Spleen (tissue), 11 donors: Measurements from ENCODE around the gene DCN. TPM values are rescaled to one million over a fixed set of nuclear protein-coding genes. Genes with fewer than 3 reads are reported as not detected.

Experiments used
- DNase-seq: peaks from one replicate; pipeline ENCODE4 v3.0.0-alpha.2; 2020
- H3K27ac ChIP-seq, 8 donors: fragments of 200-600 bp; sonication (generic) in 7 of 8; 1 replicate in 4 of 8; 2 replicates in 4 of 8; pipeline versions ENCODE4 v1.5.0 to v1.8.0; 2016 to 2021; ENCODE audit warnings: inconsistent platforms in 4 of 8, mild to moderate bottlenecking in 4 of 8, moderate library complexity in 1 of 8
- H3K27me3 ChIP-seq, 7 donors: fragments of 200-600 bp; sonication (generic) in 6 of 7; replicated peaks in 1 of 7; 1 replicate in 4 of 7; 2 replicates in 3 of 7; pipeline versions ENCODE4 v1.5.0 to v1.8.0; 2016 to 2021; ENCODE audit warnings: inconsistent platforms in 3 of 7, mild to moderate bottlenecking in 1 of 7
- H3K36me3 ChIP-seq, 6 donors: fragments of 200-600 bp; sonication (generic) in 5 of 6; 1 replicate in 4 of 6; 2 replicates in 2 of 6; pipeline versions ENCODE4 v1.5.0 to v1.8.0; 2016 to 2021; ENCODE audit warnings: inconsistent platforms in 2 of 6
- H3K4me1 ChIP-seq, 6 donors: fragments of 200-600 bp; sonication (generic) in 5 of 6; 1 replicate in 3 of 6; 2 replicates in 3 of 6; pipeline versions ENCODE4 v1.5.0 to v1.8.0; 2016 to 2021; ENCODE audit warnings: inconsistent platforms in 3 of 6
- H3K4me3 ChIP-seq, 8 donors: fragments of 200-600 bp; sonication (generic) in 7 of 8; 1 replicate in 4 of 8; 2 replicates in 4 of 8; pipeline versions ENCODE4 v1.5.0 to v1.8.0; 2016 to 2021; ENCODE audit warnings: inconsistent platforms in 4 of 8, mild to moderate bottlenecking in 4 of 8, moderate library complexity in 2 of 8
- H3K9me3 ChIP-seq, 8 donors: fragments of 200-600 bp; sonication (generic) in 7 of 8; 1 replicate in 4 of 8; 2 replicates in 4 of 8; pipeline versions ENCODE4 v1.5.0 to v1.8.0; 2016 to 2021; ENCODE audit warnings: inconsistent platforms in 4 of 8
- POLR2A ChIP-seq, 3 donors: fragments of 450-650 bp; IDR thresholded peaks; one replicate each; pipeline ENCODE4 v1.5.1; 2017; ENCODE audit warnings: antibody characterized with exemption in 3 of 3, mild to moderate bottlenecking in 1 of 3
- POLR2AphosphoS5 ChIP-seq, 3 donors: sonication (generic); formaldehyde crosslinking; IDR thresholded peaks; one replicate each; pipeline ENCODE4 v1.5.1; 2017; ENCODE audit warnings: antibody characterized with exemption in 3 of 3
- WGBS, 5 donors: extraction: QIAGEN DNeasy Blood & Tissue Kit in 3 of 5; methylation state at CpG; one replicate each; pipeline versions ENCODE4 v1.1.5 to v1.1.7; 2013 to 2018; 5-methylcytosine and 5-hydroxymethylcytosine counted together
- intact Hi-C: fragments of 100-400 bp; cut with DNase I; formaldehyde crosslinking; loops from one replicate; pipeline ENCODE4 v1.15.0; 2023; ENCODE audit warnings: low total_unique reads
- polyA plus RNA-seq, 3 donors: library from polyadenylated mRNA; stranded (reverse); fragments of 200-250 nt; gene quantifications; one replicate each; pipeline ENCODE4 v1.2.1, GENCODE V29; 2013
- total RNA-seq, 7 donors: library from RNA; depleted of rRNA in 3 of 7; stranded (reverse); fragments of >200 nt in 3 of 7; fragmentation: NEBNext Ultra II Directional in 4 of 7; extraction: Animal tissue kit (Norgen Biotek cat#: 25700) in 4 of 7; gene quantifications; one replicate each; pipeline versions ENCODE4 v1.1.0 to v1.2.1, GENCODE V29; 2016 to 2021
- TF ChIP-seq, protein P1 (sequence below), 11 experiments: fragments of 200-600 bp in 7 of 11; fragments of 450-650 bp in 4 of 11; sonication (generic) in 4 of 11; IDR thresholded peaks in 8 of 11; conservative IDR thresholded peaks in 3 of 11; 1 replicate in 7 of 11; 2 replicates in 4 of 11; pipeline versions ENCODE4 v1.4.0 to v1.8.0; 2016 to 2021; ENCODE audit warnings: antibody characterized with exemption in 11 of 11, inconsistent platforms in 4 of 11, mild to moderate bottlenecking in 1 of 11
- donor health status: healthy with polysubstance abuse.
- donor health status: DM: no; HTN: no; CAD: no; lungs with moderate emphysema.
- donor health status: DM: no; HTN: no; CAD: no.
- donor health status: Bipolar disorder and iron deficiency.
- donor health status: healthy.
- donor health status: DM: no; HTN: no; CAD: no.
- donor health status: DM: yes; HTN: yes; CAD: no.

The DCN gene
- total and polyA plus RNA-seq, 10 donors = 1.6 to 60.1 (median 7.7) TPM

- intact Hi-C loops = no loop called here
- TF ChIP-seq POLR2AphosphoS5 (IDR thresholded peaks at IDR 0.05) = no peak
- TF ChIP-seq, protein P1, sequence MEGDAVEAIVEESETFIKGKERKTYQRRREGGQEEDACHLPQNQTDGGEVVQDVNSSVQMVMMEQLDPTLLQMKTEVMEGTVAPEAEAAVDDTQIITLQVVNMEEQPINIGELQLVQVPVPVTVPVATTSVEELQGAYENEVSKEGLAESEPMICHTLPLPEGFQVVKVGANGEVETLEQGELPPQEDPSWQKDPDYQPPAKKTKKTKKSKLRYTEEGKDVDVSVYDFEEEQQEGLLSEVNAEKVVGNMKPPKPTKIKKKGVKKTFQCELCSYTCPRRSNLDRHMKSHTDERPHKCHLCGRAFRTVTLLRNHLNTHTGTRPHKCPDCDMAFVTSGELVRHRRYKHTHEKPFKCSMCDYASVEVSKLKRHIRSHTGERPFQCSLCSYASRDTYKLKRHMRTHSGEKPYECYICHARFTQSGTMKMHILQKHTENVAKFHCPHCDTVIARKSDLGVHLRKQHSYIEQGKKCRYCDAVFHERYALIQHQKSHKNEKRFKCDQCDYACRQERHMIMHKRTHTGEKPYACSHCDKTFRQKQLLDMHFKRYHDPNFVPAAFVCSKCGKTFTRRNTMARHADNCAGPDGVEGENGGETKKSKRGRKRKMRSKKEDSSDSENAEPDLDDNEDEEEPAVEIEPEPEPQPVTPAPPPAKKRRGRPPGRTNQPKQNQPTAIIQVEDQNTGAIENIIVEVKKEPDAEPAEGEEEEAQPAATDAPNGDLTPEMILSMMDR (IDR thresholded peaks at IDR 0.05 in 8 of 11, conservative IDR thresholded peaks at IDR 0.05 in 3 of 11) = no peak
- TF ChIP-seq POLR2A (IDR thresholded peaks at IDR 0.05) = no peak
- H3K36me3 ChIP-seq = no peaks in the 10 kb centered on the region
- H3K27me3 ChIP-seq = no peaks in the 10 kb centered on the region
- no peaks in the 10 kb centered on the region for H3K4me1 ChIP-seq
- DNase-seq = no peak
- H3K9me3 ChIP-seq = no peaks in the 10 kb centered on the region
- no peak overlapping the region for H3K27ac ChIP-seq
- H3K4me3 ChIP-seq = no peak overlapping the region
Measured at GRCh38 chr12:91163116-91163515, 19.5 kb downstream of the DCN start.

DNA sequence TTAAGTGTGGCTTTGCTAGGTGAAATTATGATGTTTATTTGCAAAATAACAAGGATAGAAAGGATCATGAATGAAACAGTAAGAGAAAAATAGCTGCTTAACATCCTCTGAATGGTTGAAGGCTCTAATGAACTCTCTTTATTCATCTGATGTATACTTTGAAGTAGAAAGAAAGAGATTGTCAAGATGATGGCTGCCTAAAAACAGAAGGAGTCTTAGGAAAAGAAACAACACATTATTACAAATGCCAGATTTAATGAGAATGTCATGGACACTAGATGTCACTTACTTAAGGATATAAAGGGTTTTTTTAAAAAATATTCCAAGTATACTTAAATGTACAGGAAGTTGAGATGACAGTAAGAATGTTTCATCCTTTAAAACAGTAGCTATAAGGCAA, 21.6 kb downstream of the DCN start:
- H3K27ac ChIP-seq = no peak overlapping the region
- intact Hi-C loops = no loop called here

GRCh38 chr12:91155990-91156389, 26.6 kb downstream of the DCN start:
- 61 to 75% (median 70%) methylated on average over 2 of the region's 2 CpGs for WGBS, 5 donors
- H3K27me3 ChIP-seq = no peaks in the 10 kb centered on the region
- H3K4me3 ChIP-seq = no peak overlapping the region
- H3K27ac ChIP-seq = no peak overlapping the region
- H3K9me3 ChIP-seq = no peaks in the 10 kb centered on the region
- no peaks in the 10 kb centered on the region for H3K4me1 ChIP-seq
- DNase-seq = no peak
- intact Hi-C loops = no loop called here
- TF ChIP-seq POLR2AphosphoS5 (IDR thresholded peaks at IDR 0.05) (no peak), POLR2A (IDR thresholded peaks at IDR 0.05) (no peak)
- TF ChIP-seq, protein P1 (IDR thresholded peaks at IDR 0.05 in 8 of 11, conservative IDR thresholded peaks at IDR 0.05 in 3 of 11) = no peak
- H3K36me3 ChIP-seq = no peaks in the 10 kb centered on the region

More for the DNA sequence above, 21.6 kb downstream of the DCN start:
- H3K4me3 ChIP-seq = no peak overlapping the region
- TF ChIP-seq POLR2AphosphoS5 (IDR thresholded peaks at IDR 0.05) (no peak), POLR2A (IDR thresholded peaks at IDR 0.05) (no peak)
- TF ChIP-seq, protein P1 (IDR thresholded peaks at IDR 0.05 in 8 of 11, conservative IDR thresholded peaks at IDR 0.05 in 3 of 11) = no peak
- H3K36me3 ChIP-seq = no peaks in the 10 kb centered on the region
- DNase-seq = no peak
- H3K27me3 ChIP-seq = no peaks in the 10 kb centered on the region
- no peaks in the 10 kb centered on the region for H3K4me1 ChIP-seq
- H3K9me3 ChIP-seq = no peaks in the 10 kb centered on the region

- no peak overlapping the region for H3K4me3 ChIP-seq
- no peak for DNase-seq
- H3K27ac ChIP-seq = no peak overlapping the region
- peaks cover 0 to 4% (median 0%) of the 10 kb centered on the region in 8 donors for H3K9me3 ChIP-seq
- TF ChIP-seq, protein P1 (IDR thresholded peaks at IDR 0.05 in 8 of 11, conservative IDR thresholded peaks at IDR 0.05 in 3 of 11) = no peak
- TF ChIP-seq POLR2AphosphoS5 (IDR thresholded peaks at IDR 0.05) = no peak
- no peak for TF ChIP-seq POLR2A (IDR thresholded peaks at IDR 0.05)
- no peaks in the 10 kb centered on the region for H3K36me3 ChIP-seq
- 77 to 89% (median 88%) methylated on average over 3 of the region's 3 CpGs for WGBS, 5 donors
- H3K27me3 ChIP-seq = no peaks in the 10 kb centered on the region
- H3K4me1 ChIP-seq = no peaks in the 10 kb centered on the region
- intact Hi-C loops = no loop called here
Measured at GRCh38 chr12:91154131-91154530, 28.5 kb downstream of the DCN start.
